ENCODE data around the gene GLIS1.

- no peak for TF ChIP-seq CTCF (IDR thresholded peaks at IDR 0.05; ENCODE audit: insufficient read depth, low read depth, low read length)
- no peak for TF ChIP-seq EZH2 (IDR thresholded peaks at IDR 0.05; ENCODE audit: insufficient read depth, low read length)
Observed at GRCh38 chr1:53739109-53739681, at the start of gene GLIS1.
